ENCODE measurements around the gene LHX1. TPM values are rescaled to one million over a fixed set of nuclear protein-coding genes. Genes with fewer than 3 reads are reported as not detected.

Gene LHX1
- total and polyA plus RNA-seq, 9 of the 15 experiments (the other 6 are each of a cell fraction or from before 2014, with no cell fraction given), result 0.05 to 0.64 (median 0.07) TPM; not detected in 6

DNA sequence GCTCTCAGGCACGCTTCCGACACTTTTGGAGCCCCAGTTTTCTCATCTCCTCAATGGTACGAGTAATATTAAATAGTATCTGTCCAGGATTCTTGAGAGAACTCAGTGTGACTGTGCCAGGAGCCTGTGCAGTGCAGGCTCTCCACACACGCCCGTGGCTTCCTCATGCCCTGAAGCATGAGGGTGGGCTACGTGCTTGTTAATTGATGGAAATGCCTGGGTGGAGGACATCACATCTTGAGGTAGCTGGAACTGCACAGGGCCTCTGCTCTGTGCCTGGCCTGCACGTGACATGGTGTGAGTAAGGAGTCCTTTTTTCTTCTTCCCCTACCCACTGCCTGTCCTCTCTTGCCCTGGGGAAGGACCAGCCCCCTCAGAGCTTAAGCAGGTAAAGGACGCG lies 43.1 kb upstream of the LHX1 start:
- no peaks in the 10 kb centered on the region for H3K79me2 ChIP-seq (ENCODE audit: control insufficient read depth, insufficient read depth, low read length)
- DNase-seq (ENCODE audit: extremely low read depth in 1 of 4, low spot score in 3 of 4) (no peak), FAIRE-seq (no peak), ATAC-seq (no peak)
- H2AFZ ChIP-seq (ENCODE audit: low read depth, low read length), result no peak overlapping the region
- no peaks in the 10 kb centered on the region for H3K9me3 ChIP-seq (replicated peaks; ENCODE audit: control insufficient read depth, insufficient read depth, low read depth, low read length)
- CTCF ChIA-PET (ENCODE audit: low intra/inter-chr PET ratio), result no interaction called here
- H3K4me2 ChIP-seq (ENCODE audit: insufficient read depth, low read length), result no peak overlapping the region
- TF ChIP-seq, protein P1, sequence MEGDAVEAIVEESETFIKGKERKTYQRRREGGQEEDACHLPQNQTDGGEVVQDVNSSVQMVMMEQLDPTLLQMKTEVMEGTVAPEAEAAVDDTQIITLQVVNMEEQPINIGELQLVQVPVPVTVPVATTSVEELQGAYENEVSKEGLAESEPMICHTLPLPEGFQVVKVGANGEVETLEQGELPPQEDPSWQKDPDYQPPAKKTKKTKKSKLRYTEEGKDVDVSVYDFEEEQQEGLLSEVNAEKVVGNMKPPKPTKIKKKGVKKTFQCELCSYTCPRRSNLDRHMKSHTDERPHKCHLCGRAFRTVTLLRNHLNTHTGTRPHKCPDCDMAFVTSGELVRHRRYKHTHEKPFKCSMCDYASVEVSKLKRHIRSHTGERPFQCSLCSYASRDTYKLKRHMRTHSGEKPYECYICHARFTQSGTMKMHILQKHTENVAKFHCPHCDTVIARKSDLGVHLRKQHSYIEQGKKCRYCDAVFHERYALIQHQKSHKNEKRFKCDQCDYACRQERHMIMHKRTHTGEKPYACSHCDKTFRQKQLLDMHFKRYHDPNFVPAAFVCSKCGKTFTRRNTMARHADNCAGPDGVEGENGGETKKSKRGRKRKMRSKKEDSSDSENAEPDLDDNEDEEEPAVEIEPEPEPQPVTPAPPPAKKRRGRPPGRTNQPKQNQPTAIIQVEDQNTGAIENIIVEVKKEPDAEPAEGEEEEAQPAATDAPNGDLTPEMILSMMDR (IDR thresholded peaks at IDR 0.05 in 2 of 3, conservative IDR thresholded peaks at IDR 0.05 in 1 of 3; ENCODE audit: insufficient read depth in 2 of 3, low read depth in 1 of 3, low read length in 3 of 3), result no peak
- TF ChIP-seq BACH1 (tag; IDR thresholded peaks at IDR 0.05) (no peak), BHLHE40 (IDR thresholded peaks at IDR 0.05; ENCODE audit: low read length) (0 out of 2 replicates have a peak, but pooled peaks have one; percentile 16)
- no peaks in the 10 kb centered on the region for H3K9me1 ChIP-seq (ENCODE audit: control insufficient read depth, insufficient read depth, low read length)
- H3K9ac ChIP-seq (ENCODE audit: insufficient read depth in 1 of 2, low read depth in 2 of 2, low read length in 2 of 2), result no peak overlapping the region
- no peaks in the 10 kb centered on the region for H3K36me3 ChIP-seq (ENCODE audit: control insufficient read depth, insufficient read depth, low read length)
- WGBS (ENCODE audit: insufficient coverage, low coverage, missing lambda C conversion rate), result 4% methylated on average over 9 of the region's 9 CpGs
- no peak overlapping the region for H3K4me3 ChIP-seq
- peaks cover 16 to 49% of the 10 kb centered on the region in 2 experiments; a peak in 4 of 5 replicates for H3K27me3 ChIP-seq (ENCODE audit: control insufficient read depth in 2 of 2, insufficient read depth in 2 of 2, low read length in 2 of 2)
- intact Hi-C loops (cut with micrococcal nuclease) (loop anchor here (10.0 kb wide), 1 partner anchor 151 kb away; no protein-coding TSS in a partner anchor), in situ Hi-C loops (cut with MboI) (no loop called here)
- POLR2A ChIA-PET, result no interaction called here
- no peak overlapping the region for H3K27ac ChIP-seq (ENCODE audit: extremely low read depth, low read depth, low read length)
- no TSS peak for BruUV-seq (replicated peaks)
- H4K20me1 ChIP-seq (replicated peaks; ENCODE audit: control insufficient read depth, insufficient read depth, low read length), result peaks cover 9% of the 10 kb centered on the region; the same call in 1 of the 2 replicates
- no peaks in the 10 kb centered on the region for H3K4me1 ChIP-seq (replicated peaks in 1 of 2; ENCODE audit: control insufficient read depth in 2 of 2, insufficient read depth in 2 of 2, low read length in 2 of 2)

DNA sequence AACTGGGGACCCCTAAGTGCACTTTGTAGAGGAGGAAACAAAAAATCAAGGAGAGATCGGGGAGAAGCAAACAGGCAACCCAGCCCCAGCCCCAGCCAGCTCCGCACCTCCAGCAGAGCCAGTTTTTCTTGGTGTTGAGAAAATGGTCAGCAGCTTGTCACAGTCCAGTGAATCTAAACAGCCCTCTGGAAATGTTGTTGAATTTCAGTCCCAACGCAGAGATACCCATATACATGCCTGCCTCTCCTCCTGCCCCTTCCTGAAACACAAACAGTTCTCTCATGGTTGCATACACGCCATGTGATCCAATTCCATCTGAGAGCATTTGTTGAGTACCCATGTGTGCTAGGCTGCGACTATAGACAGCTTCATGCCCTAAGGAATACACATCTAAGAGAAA lies 42.4 kb upstream of the LHX1 start:
- POLR2A ChIA-PET, result interaction anchor here (0.6 to 0.9 kb wide), 2 partner anchors 9 to 1011 kb away, joined by 3 read pairs; no protein-coding TSS in a partner anchor
- 4% methylated on average over 4 of the region's 5 CpGs for WGBS (ENCODE audit: insufficient coverage, low coverage, missing lambda C conversion rate)
- in situ Hi-C loops (cut with MboI), result no loop called here
- TF ChIP-seq SUPT5H (IDR thresholded peaks at IDR 0.05), result no peak
- no peak for TF ChIP-seq CBFA2T2 (conservative IDR thresholded peaks at IDR 0.05)
- TF ChIP-seq, protein P2, sequence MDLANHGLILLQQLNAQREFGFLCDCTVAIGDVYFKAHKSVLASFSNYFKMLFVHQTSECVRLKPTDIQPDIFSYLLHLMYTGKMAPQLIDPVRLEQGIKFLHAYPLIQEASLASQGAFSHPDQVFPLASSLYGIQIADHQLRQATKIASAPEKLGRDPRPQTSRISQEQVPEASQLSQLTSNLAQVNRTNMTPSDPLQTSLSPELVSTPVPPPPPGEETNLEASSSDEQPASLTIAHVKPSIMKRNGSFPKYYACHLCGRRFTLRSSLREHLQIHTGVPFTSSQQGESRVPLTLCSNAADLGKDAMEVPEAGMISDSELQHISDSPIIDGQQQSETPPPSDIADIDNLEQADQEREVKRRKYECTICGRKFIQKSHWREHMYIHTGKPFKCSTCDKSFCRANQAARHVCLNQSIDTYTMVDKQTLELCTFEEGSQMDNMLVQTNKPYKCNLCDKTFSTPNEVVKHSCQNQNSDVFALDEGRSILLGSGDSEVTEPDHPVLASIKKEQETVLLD (IDR thresholded peaks at IDR 0.05), result no peak
- TF ChIP-seq ZNF431 (CRISPR knock-in tag; IDR thresholded peaks at IDR 0.05), result no peak
- no peak for TF ChIP-seq NR2C2 (CRISPR knock-in tag; IDR thresholded peaks at IDR 0.05)
- TF ChIP-seq NR2C2 (tag; IDR thresholded peaks at IDR 0.05), result no peak

More for the DNA sequence above, 42.4 kb upstream of the LHX1 start:
- intact Hi-C loops (cut with micrococcal nuclease), result loop anchor here (10.0 kb wide), 1 partner anchor 150 kb away; no protein-coding TSS in a partner anchor
- Histone ChIP-seq H3K4me3 (no peak overlapping the region), H3K79me2 (ENCODE audit: control insufficient read depth, insufficient read depth, low read length) (no peaks in the 10 kb centered on the region), H3K9ac (ENCODE audit: insufficient read depth in 1 of 2, low read depth in 2 of 2, low read length in 2 of 2) (no peak overlapping the region), H3K27ac (ENCODE audit: extremely low read depth, low read depth, low read length) (no peak overlapping the region), H3K9me1 (ENCODE audit: control insufficient read depth, insufficient read depth, low read length) (no peaks in the 10 kb centered on the region), H4K20me1 (replicated peaks; ENCODE audit: control insufficient read depth, insufficient read depth, low read length) (peaks cover 9% of the 10 kb centered on the region; the same call in 1 of the 2 replicates), H3K4me2 (ENCODE audit: insufficient read depth, low read length) (no peak overlapping the region), H3K27me3 (ENCODE audit: control insufficient read depth in 2 of 2, insufficient read depth in 2 of 2, low read length in 2 of 2) (peaks cover 16 to 53% of the 10 kb centered on the region in 2 experiments; a peak in 4 of 5 replicates), H2AFZ (ENCODE audit: low read depth, low read length) (no peak overlapping the region), H3K36me3 (ENCODE audit: control insufficient read depth, insufficient read depth, low read length) (no peaks in the 10 kb centered on the region), H3K4me1 (replicated peaks in 1 of 2; ENCODE audit: control insufficient read depth in 2 of 2, insufficient read depth in 2 of 2, low read length in 2 of 2) (no peaks in the 10 kb centered on the region), H3K9me3 (replicated peaks; ENCODE audit: control insufficient read depth, insufficient read depth, low read depth, low read length) (no peaks in the 10 kb centered on the region)
- DNase-seq (ENCODE audit: extremely low read depth in 1 of 4, low spot score in 3 of 4), result no peak
- no peak for FAIRE-seq
- ATAC-seq, result no peak
- CTCF ChIA-PET (ENCODE audit: low intra/inter-chr PET ratio), result no interaction called here
- BruUV-seq (replicated peaks), result no TSS peak
